Measurements from ENCODE around the gene MROH8. TPM values are rescaled to one million over a fixed set of nuclear protein-coding genes. Genes with fewer than 3 reads are reported as not detected.

Gene MROH8
- total RNA-seq, 1 experiment from 2014 or later = 1.9 TPM

- Histone ChIP-seq H4K20me1 (ENCODE audit: insufficient read depth, low read depth, low read length) (peaks cover 65% of the 10 kb centered on the region), H3K36me3 (ENCODE audit: insufficient read depth, low read length) (peaks cover 37% of the 10 kb centered on the region), H3K4me1 (ENCODE audit: low read length) (peaks cover 36% of the 10 kb centered on the region), H3K9me3 (ENCODE audit: low read length) (no peaks in the 10 kb centered on the region), H3K27ac (ENCODE audit: low read length) (no peak overlapping the region), H3K4me2 (ENCODE audit: low read depth, low read length, poor library complexity, severe bottlenecking) (no peak overlapping the region), H3K4me3 (ENCODE audit: low read length) (no peak overlapping the region), H3K27me3 (ENCODE audit: low read length) (no peaks in the 10 kb centered on the region), H3K79me2 (ENCODE audit: low read length) (peaks cover 97% of the 10 kb centered on the region), H2AFZ (ENCODE audit: low read length) (no peak overlapping the region), H3K9me2 (replicated peaks; ENCODE audit: insufficient read depth, low read length) (no peaks in the 10 kb centered on the region), H3K9ac (ENCODE audit: low read length) (no peak overlapping the region)
- no peak for DNase-seq
Observed at GRCh38 chr20:37193821-37194220, 14.5 kb upstream of the MROH8 start.

- Histone ChIP-seq H3K9me3 (ENCODE audit: low read length) (no peaks in the 10 kb centered on the region), H3K4me3 (ENCODE audit: low read length) (no peak overlapping the region), H3K27ac (ENCODE audit: low read length) (no peak overlapping the region), H3K9me2 (replicated peaks; ENCODE audit: insufficient read depth, low read length) (no peaks in the 10 kb centered on the region), H4K20me1 (ENCODE audit: insufficient read depth, low read depth, low read length) (peaks cover 59% of the 10 kb centered on the region), H3K4me1 (ENCODE audit: low read length) (peaks cover 40% of the 10 kb centered on the region), H3K27me3 (ENCODE audit: low read length) (no peaks in the 10 kb centered on the region), H3K36me3 (ENCODE audit: insufficient read depth, low read length) (peaks cover 31% of the 10 kb centered on the region), H3K79me2 (ENCODE audit: low read length) (peaks cover 97% of the 10 kb centered on the region), H3K4me2 (ENCODE audit: low read depth, low read length, poor library complexity, severe bottlenecking) (no peak overlapping the region), H3K9ac (ENCODE audit: low read length) (no peak overlapping the region), H2AFZ (ENCODE audit: low read length) (no peak overlapping the region)
- DNase-seq = no peak
Observed at GRCh38 chr20:37193226-37193625, 13.9 kb upstream of the MROH8 start.

- Histone ChIP-seq H2AFZ (ENCODE audit: low read length) (no peak overlapping the region), H3K27me3 (ENCODE audit: low read length) (no peaks in the 10 kb centered on the region), H4K20me1 (ENCODE audit: insufficient read depth, low read depth, low read length) (peaks cover 54% of the 10 kb centered on the region), H3K9me2 (replicated peaks; ENCODE audit: insufficient read depth, low read length) (no peaks in the 10 kb centered on the region), H3K4me2 (ENCODE audit: low read depth, low read length, poor library complexity, severe bottlenecking) (no peak overlapping the region), H3K9me3 (ENCODE audit: low read length) (no peaks in the 10 kb centered on the region), H3K79me2 (ENCODE audit: low read length) (peaks cover 94% of the 10 kb centered on the region), H3K9ac (ENCODE audit: low read length) (no peak overlapping the region), H3K36me3 (ENCODE audit: insufficient read depth, low read length) (peaks cover 23% of the 10 kb centered on the region), H3K4me1 (ENCODE audit: low read length) (peaks cover 40% of the 10 kb centered on the region), H3K4me3 (ENCODE audit: low read length) (no peak overlapping the region), H3K27ac (ENCODE audit: low read length) (0 out of 2 replicates have a peak overlapping the region, but pooled peaks have one; percentile 13)
- peak; percentile 88 for DNase-seq
Observed at GRCh38 chr20:37192137-37192854, 12.9 kb upstream of the MROH8 start.

- Histone ChIP-seq H3K4me3 (ENCODE audit: low read length) (no peak overlapping the region), H3K4me1 (ENCODE audit: low read length) (peaks cover 40% of the 10 kb centered on the region), H3K9me3 (ENCODE audit: low read length) (no peaks in the 10 kb centered on the region), H3K79me2 (ENCODE audit: low read length) (peaks cover 92% of the 10 kb centered on the region), H3K27ac (ENCODE audit: low read length) (peak overlapping the region; percentile 31), H3K4me2 (ENCODE audit: low read depth, low read length, poor library complexity, severe bottlenecking) (peak overlapping the region; percentile 2), H3K27me3 (ENCODE audit: low read length) (no peaks in the 10 kb centered on the region), H3K9me2 (replicated peaks; ENCODE audit: insufficient read depth, low read length) (no peaks in the 10 kb centered on the region), H4K20me1 (ENCODE audit: insufficient read depth, low read depth, low read length) (peaks cover 50% of the 10 kb centered on the region), H3K36me3 (ENCODE audit: insufficient read depth, low read length) (peaks cover 29% of the 10 kb centered on the region), H2AFZ (ENCODE audit: low read length) (no peak overlapping the region), H3K9ac (ENCODE audit: low read length) (no peak overlapping the region)
- DNase-seq = peak; percentile 60
Observed at GRCh38 chr20:37190354-37191112, 11.2 kb upstream of the MROH8 start.

- Histone ChIP-seq H3K27ac (ENCODE audit: low read length) (peak overlapping the region; percentile 31), H2AFZ (ENCODE audit: low read length) (no peak overlapping the region), H4K20me1 (ENCODE audit: insufficient read depth, low read depth, low read length) (peaks cover 46% of the 10 kb centered on the region), H3K4me1 (ENCODE audit: low read length) (peaks cover 40% of the 10 kb centered on the region), H3K79me2 (ENCODE audit: low read length) (peaks cover 92% of the 10 kb centered on the region), H3K4me2 (ENCODE audit: low read depth, low read length, poor library complexity, severe bottlenecking) (peak overlapping the region; percentile 2), H3K9me3 (ENCODE audit: low read length) (no peaks in the 10 kb centered on the region), H3K36me3 (ENCODE audit: insufficient read depth, low read length) (peaks cover 39% of the 10 kb centered on the region), H3K9me2 (replicated peaks; ENCODE audit: insufficient read depth, low read length) (no peaks in the 10 kb centered on the region), H3K4me3 (ENCODE audit: low read length) (no peak overlapping the region), H3K27me3 (ENCODE audit: low read length) (no peaks in the 10 kb centered on the region), H3K9ac (ENCODE audit: low read length) (peak overlapping the region; percentile 2; the same call in 1 of the 2 replicates)
- DNase-seq = no peak
Observed at GRCh38 chr20:37189416-37190016, 10.2 kb upstream of the MROH8 start.

GRCh38 chr20:37188787-37189186 is 9.4 kb upstream of the MROH8 start:
- no peaks in the 10 kb centered on the region for H3K27me3 ChIP-seq (ENCODE audit: low read length)
- peaks cover 48% of the 10 kb centered on the region for H4K20me1 ChIP-seq (ENCODE audit: insufficient read depth, low read depth, low read length)
- H3K79me2 ChIP-seq (ENCODE audit: low read length) = peaks cover 95% of the 10 kb centered on the region
- no peak overlapping the region for H3K9ac ChIP-seq (ENCODE audit: low read length)
- peaks cover 44% of the 10 kb centered on the region for H3K36me3 ChIP-seq (ENCODE audit: insufficient read depth, low read length)
- no peak overlapping the region for H2AFZ ChIP-seq (ENCODE audit: low read length)
- H3K9me3 ChIP-seq (ENCODE audit: low read length) = no peaks in the 10 kb centered on the region
- no peak overlapping the region for H3K27ac ChIP-seq (ENCODE audit: low read length)
- no peak overlapping the region for H3K4me3 ChIP-seq (ENCODE audit: low read length)
- H3K4me2 ChIP-seq (ENCODE audit: low read depth, low read length, poor library complexity, severe bottlenecking) = no peak overlapping the region
- peaks cover 40% of the 10 kb centered on the region for H3K4me1 ChIP-seq (ENCODE audit: low read length)
- DNase-seq = no peak
- H3K9me2 ChIP-seq (replicated peaks; ENCODE audit: insufficient read depth, low read length) = no peaks in the 10 kb centered on the region

- Histone ChIP-seq H3K27ac (ENCODE audit: low read length) (no peak overlapping the region), H3K4me2 (ENCODE audit: low read depth, low read length, poor library complexity, severe bottlenecking) (no peak overlapping the region), H4K20me1 (ENCODE audit: insufficient read depth, low read depth, low read length) (peaks cover 37% of the 10 kb centered on the region), H3K9me2 (replicated peaks; ENCODE audit: insufficient read depth, low read length) (no peaks in the 10 kb centered on the region), H3K4me3 (ENCODE audit: low read length) (no peak overlapping the region), H2AFZ (ENCODE audit: low read length) (no peak overlapping the region), H3K27me3 (ENCODE audit: low read length) (no peaks in the 10 kb centered on the region), H3K9me3 (ENCODE audit: low read length) (no peaks in the 10 kb centered on the region), H3K9ac (ENCODE audit: low read length) (no peak overlapping the region), H3K36me3 (ENCODE audit: insufficient read depth, low read length) (peaks cover 41% of the 10 kb centered on the region; the same call in 1 of the 2 replicates), H3K4me1 (ENCODE audit: low read length) (peaks cover 33% of the 10 kb centered on the region), H3K79me2 (ENCODE audit: low read length) (peaks cover 93% of the 10 kb centered on the region)
- no peak for DNase-seq
Observed at GRCh38 chr20:37185686-37186085, 6.3 kb upstream of the MROH8 start.

Measured in Karpas-422 (cell line).